Limb (tissue), 2 donors: Measurements from ENCODE around the gene BHLHA9.
A peak's percentile ranks its signal among the peaks of the same experiment; 100 is the strongest.

Source experiments
- DNase-seq, 2 donors: peaks; one replicate each; pipeline ENCODE4 v3.0.0-alpha.2; 2016; ENCODE audit errors: extremely low spot score in 2 of 2

BHLHA9 gene

DNA sequence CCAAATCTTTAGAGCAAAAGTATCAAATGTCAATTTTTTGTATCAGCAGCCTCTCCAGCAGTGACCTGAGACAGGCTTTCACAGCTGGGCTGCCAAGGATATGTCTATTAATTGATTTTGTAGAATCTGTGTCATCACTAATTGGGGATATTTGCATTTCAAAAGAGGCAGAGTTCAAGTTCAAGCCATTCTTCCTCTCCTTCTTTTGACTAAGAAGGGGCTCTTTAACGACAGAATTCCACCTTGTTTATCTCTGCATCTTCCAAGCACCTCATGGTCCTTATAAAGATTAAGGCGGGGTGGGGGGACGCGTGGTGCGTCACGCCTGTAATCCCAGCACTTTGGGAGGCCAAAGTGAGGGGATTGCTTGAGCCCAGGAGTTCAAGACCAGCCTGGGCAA is 15.2 kb upstream of the BHLHA9 start:
- no peak for DNase-seq

- DNase-seq, result no peak
These were observed 13.5 kb upstream of the BHLHA9 start for GRCh38 chr17:1256699-1257098.

GRCh38 chr17:1260086-1260769 is 10.0 kb upstream of the BHLHA9 start:
- DNase-seq, result peak in 1 of 2 donors; percentile 43

DNA sequence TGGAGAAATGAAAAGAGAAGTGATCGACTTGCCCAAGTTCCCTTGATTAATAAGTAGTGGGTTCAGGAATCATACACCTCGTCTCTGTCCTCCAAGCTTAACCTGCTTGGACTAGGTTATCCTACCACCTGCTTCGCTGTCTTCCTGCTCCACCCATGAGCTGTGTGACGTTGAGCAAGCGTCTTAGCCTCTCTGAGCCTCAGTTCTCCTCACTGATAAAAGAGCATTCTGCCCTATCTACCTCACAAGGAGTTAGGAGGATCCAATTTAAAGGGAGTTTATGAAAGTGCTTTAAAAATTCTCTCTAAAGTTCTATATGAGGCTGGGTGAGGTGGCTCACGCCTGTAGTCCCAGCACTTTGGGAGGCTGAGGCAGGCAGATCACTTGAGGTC is 9.5 kb upstream of the BHLHA9 start:
- DNase-seq, result no peak

- no peak for DNase-seq
These were observed 6.0 kb upstream of the BHLHA9 start for GRCh38 chr17:1264196-1264595.

GRCh38 chr17:1267471-1267943 is 2.7 kb upstream of the BHLHA9 start:
- no peak for DNase-seq

GRCh38 chr17:1271030-1271423 is 783 bp downstream of the BHLHA9 start:
- peak in 1 of 2 donors; percentile 31 for DNase-seq

GRCh38 chr17:1271441-1271840 is 1.2 kb downstream of the BHLHA9 start:
- no peak for DNase-seq

GRCh38 chr17:1272701-1273100 is 2.5 kb downstream of the BHLHA9 start:
- DNase-seq, result no peak

- no peak for DNase-seq
These were observed 3.4 kb downstream of the BHLHA9 start for GRCh38 chr17:1273492-1274244.

- no peak for DNase-seq
These were observed 4.0 kb downstream of the BHLHA9 start for GRCh38 chr17:1274245-1274608.

- DNase-seq, result no peak
These were observed 5.1 kb downstream of the BHLHA9 start for GRCh38 chr17:1275205-1275961.

DNA sequence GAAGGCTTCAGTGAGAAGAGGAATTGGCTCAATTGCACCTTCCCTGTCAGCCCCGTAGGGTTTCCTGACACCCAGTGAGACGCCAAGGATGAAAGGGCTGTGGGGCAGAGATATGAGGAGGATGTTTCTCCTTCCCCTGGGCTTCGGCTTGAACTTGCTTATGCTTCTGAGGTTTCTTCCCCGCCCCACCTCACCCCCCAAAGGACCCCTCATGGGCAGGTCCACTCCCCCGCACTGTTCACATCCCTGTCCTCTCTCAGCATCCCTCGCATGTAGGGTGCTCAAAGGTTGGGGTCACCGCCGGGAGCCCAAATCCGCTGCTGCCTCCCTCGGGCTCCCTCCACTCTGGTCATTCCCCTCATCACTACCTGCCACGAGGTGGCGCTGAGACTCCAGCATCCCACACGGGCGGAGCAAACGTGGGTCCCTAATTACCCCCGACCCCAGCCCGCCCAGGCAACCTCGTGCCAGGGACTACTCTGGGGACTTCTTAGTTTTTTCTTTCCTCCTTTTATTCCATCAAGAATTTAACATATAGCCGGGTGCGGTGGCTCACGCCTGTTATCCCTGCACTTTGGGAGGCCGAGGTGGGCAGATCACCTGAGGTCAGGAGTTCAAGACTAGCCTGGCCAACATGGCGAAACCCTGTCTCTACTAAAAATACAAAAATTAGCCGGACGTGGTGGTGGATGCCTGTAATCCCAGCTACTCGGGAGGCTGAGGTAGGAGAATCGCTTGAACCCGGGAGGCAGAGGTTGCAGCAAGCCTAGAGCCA is 5.9 kb downstream of the BHLHA9 start:
- peak in 1 of 2 donors; percentile 74 for DNase-seq

- DNase-seq, result no peak
These were observed 10.4 kb downstream of the BHLHA9 start for GRCh38 chr17:1280652-1281051.

DNA sequence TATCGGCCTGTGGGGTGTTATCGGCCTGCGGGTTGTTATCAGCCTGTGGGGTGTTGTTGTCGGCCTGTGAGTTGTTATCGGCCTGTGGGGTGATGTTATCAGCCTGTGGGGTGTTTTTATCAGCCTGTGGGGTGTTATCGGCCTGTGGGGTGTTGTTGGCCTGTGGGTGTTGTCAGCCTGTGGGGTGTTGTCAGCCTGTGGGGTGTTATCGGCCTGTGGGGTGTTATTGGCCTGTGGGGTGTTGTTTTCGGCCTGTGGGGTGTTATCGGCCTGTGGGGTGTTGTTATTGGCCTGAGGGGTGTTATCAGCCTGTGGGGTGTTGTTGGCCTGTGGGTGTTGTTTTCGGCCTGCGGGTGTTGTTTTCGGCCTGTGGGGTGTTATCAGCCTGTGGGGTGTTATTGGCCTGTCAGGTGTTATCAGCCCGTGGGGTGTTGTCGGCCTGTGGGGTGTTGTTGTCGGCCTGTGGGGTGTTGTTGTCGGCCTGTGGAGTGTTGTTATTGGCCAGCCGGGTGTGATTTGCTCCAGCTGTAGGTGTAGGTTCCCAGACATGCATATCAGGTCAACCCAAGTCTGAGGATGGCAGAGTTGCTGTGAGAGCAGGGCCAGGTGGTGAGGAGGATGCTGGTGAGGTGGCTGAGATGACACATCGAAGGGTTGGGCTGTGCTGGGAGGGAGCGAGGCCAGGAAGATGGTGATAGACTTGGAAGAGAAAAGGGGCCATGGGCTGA is 16.3 kb downstream of the BHLHA9 start:
- no peak for DNase-seq

DNA sequence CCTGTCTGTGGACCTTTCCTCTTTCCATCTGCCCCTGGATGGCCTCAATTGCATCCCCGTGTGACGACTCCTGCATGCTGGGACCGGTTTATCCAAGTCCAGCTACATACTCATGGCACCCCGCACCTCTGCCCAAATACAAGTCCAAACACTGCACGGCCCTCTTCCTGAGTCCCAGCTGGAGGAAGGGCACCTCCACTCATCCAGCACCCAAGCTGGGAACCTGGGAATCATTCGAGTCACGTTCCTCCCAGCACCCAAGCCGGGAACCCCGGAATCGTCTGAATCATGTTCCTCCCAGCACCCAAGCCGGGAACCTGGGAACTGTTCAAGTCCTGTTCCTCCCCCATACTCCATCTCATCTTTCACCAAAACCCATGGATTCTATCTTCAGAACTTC is 19.5 kb downstream of the BHLHA9 start:
- DNase-seq, result no peak

GRCh38 chr17:1290676-1291075 is 20.4 kb downstream of the BHLHA9 start:
- DNase-seq, result no peak

DNA sequence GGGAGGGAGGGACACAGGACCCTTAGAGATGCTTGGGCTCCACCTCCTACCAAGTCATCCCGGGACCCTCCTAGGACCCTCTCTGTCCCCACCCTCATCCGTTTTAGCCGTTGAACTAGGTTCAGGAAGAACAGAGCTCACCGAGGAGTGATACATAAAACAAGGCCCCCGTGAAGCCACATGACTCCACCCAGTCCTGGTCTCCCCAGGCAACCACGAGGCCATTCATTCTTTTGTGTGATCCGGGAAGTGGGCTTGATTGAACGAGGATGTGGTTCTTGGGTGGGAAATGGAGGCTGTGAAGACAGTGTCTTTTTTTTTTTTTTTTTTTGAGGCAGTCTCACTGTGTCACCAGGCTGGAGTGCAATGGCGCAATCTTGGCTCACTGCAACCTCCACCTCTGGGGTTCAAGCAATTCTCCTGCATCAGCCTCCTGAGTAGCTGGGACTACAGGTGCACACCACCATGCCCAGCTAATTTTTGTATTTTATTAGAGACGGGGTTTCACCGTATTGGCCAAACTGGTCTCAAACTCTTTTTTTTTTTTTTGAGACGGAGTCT is 24.0 kb downstream of the BHLHA9 start:
- DNase-seq, result no peak

GRCh38 chr17:1298606-1299005 is 28.4 kb downstream of the BHLHA9 start:
- peak in 1 of 2 donors; percentile 9 for DNase-seq

DNA sequence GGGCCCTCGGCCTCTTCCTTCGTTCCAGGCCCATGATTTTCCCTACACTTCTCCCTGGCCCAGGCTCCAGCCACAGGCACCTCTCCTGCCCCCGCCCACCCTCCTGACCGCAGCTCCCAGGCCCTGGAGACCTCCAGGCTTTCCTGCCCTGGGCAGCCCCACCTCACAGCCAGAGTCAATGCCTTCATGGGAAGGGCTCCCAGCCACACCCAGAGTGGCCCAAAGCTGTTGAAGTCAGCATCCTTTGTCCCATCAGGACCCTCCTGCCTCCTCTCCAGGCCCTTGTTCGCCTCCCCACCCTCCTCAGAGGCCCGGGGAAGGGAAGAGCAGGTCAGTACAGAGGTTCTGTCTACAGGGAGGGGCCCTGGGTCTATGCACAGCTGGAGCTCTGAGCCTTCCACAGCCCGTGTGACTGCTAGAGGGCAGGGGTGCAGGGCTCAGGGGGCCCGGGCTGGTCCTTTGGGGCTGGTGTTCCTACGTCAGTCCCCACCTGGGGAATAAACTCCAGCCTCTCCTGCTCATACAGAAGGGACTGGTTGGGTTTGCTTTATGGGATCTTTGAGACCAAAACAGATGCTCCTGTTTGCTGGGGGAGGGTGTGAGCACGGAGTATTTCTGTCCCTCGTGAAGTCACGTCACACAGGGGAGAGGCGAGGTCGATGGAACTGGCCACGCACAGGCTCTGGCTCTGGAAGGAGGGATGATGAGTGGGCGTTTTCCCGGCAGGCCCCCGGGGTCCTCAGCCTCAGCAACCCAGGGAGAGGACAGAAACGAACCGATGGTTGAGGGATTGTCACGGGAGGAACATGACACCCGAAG is 29.5 kb downstream of the BHLHA9 start:
- no peak for DNase-seq
